NCI-H82 treated with DMSO at 0.1 percent for 48 hours (cell line): ENCODE results near the gene NRG4.
"Not testable (repeated sequence)": the region's sequence is repeated elsewhere in the genome, so short reads cannot be mapped to it uniquely, and the experiment has no call there.

Experiments
- DNase-seq: peaks from one replicate; lab custom pipeline; 2025; ENCODE audit not compliant: unreplicated experiment; lab: John Stamatoyannopoulos, UW

The NRG4 gene

GRCh38 chr15:75928680-75929608, 83.3 kb downstream of the NRG4 start:
- no peak for DNase-seq

DNA sequence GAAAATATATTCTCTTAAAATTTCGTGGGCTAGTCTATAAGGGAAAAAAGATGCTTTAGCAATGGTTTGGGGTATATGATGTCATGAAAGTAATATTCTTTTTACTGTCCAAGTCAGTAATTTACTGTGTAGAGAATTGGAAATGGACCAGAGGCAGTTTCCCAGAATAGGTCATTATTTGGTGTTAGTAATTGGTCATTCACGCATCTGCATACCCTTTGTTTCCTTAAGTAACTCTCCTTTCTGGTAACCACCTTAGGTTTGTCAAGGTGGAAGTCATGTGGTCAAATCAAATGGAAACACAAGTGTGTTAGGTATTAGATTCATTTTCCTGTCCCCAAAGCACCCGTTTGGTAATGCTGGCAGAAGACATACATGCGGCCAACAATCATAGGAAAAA, 84.6 kb downstream of the NRG4 start:
- no peak for DNase-seq

DNA sequence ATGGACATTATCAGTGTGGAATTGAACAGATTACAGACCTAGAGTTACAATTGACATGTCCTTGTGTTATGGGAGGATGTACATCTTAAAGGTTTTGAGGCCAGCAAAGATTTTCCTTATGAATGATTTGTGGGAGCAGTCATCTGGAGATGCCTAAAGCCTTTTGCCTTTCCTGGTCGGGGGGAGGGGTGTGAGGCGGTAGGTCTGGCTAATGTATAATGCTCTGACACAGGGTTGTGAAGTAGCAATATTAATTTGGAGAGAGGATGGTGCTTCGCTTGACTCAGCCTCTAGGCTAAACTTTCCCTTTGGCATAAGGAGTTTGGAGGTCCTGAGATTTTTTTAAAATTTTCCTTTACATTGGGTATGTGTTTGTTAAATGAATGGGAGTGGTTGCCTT, 85.3 kb downstream of the NRG4 start:
- no peak for DNase-seq

- DNase-seq: no peak
Observed at GRCh38 chr15:75925440-75925839, 86.8 kb downstream of the NRG4 start.

GRCh38 chr15:75924576-75924975, 87.6 kb downstream of the NRG4 start:
- no peak for DNase-seq

- no peak for DNase-seq
Observed at GRCh38 chr15:75923756-75924155, 88.5 kb downstream of the NRG4 start.

DNA sequence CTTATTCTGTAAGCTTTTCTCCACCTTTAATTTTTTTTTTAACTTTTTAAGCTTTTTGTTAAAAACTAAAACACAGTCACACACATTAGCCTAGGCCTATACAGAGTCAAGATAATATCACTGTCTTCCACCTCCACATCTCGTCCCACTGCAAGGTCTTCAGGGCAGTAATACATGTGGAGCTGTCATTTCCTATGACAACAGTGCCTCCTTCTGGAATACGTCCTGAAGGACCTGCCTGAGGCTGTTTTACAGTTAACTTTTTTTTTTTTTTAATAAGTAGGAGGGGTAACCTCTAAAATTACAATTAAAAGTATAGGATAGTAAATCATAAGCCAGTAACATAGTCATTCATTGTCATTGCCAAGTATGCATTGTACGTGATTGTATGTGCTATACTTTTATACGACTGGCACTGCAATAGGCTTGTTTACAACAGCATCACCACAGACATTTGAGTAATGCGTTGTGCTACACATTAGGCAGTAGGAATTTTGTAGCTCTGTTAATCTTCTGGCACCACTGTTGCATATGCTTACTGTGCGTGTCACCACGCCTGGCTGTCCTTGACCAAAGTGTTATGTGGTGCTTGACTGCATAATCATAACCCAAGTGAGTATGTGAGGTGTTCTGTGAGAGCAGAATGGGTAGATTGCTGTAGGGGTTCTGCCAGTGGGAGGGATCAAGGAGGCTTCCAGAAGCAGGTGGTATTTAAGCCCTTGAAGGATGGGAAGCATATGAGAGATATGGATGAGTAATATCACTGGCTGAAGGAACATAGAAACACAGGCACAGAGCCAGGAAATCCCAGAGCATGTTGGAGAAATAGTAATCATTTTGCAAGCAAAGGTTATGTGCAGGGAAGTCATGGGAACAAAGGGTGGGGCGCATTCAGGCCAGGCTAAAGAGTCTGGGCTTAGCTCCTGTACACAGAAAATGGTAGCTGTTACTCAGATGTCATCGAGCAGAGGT, 90.2 kb downstream of the NRG4 start:
- DNase-seq: peak; percentile 20

DNA sequence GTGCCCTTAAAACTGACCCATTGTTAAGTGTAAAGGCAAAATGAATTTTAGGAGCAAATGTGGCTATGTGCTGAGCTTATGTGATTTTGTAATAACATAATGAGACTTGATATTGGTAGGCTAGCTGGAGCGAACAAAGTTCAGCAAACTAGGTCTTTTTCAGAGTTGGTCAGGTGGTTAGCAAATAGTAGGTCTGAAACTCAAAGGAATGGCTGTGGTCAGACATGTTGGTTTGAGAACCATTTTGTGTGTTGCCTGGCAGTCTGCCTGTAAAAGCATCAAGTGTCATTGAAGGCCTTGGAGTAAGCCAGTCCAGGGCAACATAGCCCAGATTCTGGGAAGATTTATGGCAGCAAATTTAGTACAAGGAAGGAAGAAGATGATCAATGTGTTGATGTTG, 92.1 kb downstream of the NRG4 start:
- no peak for DNase-seq

- no peak for DNase-seq
Observed at GRCh38 chr15:75918135-75918534, 94.1 kb downstream of the NRG4 start.

GRCh38 chr15:75916978-75917377, 95.2 kb downstream of the NRG4 start:
- DNase-seq: no peak

DNA sequence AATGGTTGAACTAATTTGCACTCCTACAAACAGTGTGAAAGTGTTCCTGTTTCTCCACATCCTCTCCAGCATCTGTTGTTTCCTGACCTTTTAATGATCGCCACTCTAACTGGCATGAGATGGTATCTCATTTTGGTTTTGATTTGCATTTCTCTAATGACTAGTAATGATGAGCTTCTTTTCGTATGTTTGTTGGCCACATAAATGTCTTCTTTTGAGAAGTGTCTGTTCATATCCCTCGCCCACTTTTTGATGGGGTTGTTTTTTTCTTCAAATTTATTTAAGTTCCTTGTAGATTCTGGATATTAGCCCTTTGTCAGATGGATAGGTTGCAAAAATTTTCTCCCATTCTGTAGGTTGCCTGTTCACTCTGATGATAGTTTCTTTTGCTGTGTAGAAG, 101.9 kb downstream of the NRG4 start:
- DNase-seq: not testable (repeated sequence)

DNA sequence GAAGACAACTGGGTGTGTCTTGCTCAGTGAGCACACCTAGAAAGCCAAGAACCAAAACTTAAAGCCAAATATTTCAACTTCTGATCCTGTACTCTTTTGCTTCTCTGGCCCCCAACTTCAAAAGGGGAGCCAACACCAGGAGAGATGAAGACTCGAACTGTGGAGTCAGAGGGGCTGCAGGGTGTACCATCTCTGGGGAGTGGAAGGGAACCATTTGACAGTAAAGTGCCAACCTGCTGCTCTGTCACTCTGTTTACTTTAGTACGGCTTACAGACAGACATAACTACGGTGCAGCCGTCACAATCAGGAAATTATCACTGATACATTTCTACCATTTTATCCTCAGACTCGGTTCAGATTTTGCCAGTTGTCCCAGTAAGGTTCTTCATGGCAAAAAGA, 107.0 kb downstream of the NRG4 start:
- DNase-seq: no peak

- peak; percentile 74 for DNase-seq
Observed at GRCh38 chr15:75903331-75904239, 108.6 kb downstream of the NRG4 start, which contains the start of gene FBXO22. TSS of gene FBXO22 (plus strand) at chr15:75903878. CDS start at chr15:75903964, 86 bp downstream.

GRCh38 chr15:75902129-75902557, 110.1 kb downstream of the NRG4 start:
- peak; percentile 98 for DNase-seq

GRCh38 chr15:75900577-75900976, 111.6 kb downstream of the NRG4 start:
- DNase-seq: no peak

- DNase-seq: no peak
Observed at GRCh38 chr15:75895731-75896130, 116.5 kb downstream of the NRG4 start.

DNA sequence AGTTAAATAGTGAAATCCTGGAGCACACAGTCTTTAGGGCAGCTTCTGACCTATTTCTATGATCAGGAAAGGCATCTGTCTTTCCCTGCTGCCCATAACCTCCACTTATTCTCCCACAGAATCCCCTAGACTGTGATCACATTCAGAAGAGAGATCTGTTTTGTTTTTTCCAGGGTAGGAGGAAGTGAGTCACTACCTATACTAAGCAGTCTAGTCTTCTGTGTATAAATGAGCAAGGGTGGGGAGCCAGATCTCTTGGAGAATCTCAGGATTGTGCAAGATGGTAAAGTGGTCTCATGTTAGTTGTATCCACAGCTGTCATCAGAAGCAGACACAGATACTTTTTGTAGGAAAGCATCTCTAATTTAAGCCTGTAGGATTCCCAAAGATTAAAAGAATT, 120.3 kb downstream of the NRG4 start:
- DNase-seq: no peak
